Stimulated activated CD4-positive, alpha-beta T cell treated with anti-CD3 and anti-CD28 coated beads, TNF-alpha, amount 100 ng/mL, for 24 hours (primary cell): ENCODE measurements around the gene POU2F1.
"Not testable (repeated sequence)": the region's sequence is repeated elsewhere in the genome, so short reads cannot be mapped to it uniquely, and the experiment has no call there.

Experiments
- DNase-seq, 3 experiments: peaks; one replicate each; pipeline ENCODE4 v3.0.0-alpha.2; 2020; ENCODE audit warnings: low read depth in 3 of 3

POU2F1 gene

DNA sequence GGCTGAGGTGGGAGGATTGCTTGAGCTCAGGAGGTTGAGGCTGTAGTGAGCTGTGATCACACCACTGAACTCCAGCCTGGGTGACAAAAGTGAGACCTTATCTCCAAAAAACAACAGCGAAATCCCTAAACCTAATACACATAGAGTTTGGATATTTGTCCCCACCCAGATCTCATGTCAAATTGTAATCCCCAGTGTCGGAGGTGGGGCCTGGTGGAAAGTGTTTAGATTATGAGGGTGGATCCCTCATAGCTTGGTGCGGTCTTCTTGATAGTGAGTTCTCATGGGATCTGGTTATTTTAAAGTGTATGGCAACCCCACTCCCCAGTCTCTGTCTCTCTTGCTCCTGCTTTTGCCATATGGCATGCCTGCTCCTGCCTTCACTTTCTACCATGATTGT lies 94.0 kb downstream of the POU2F1 start:
- no peak for DNase-seq

DNA sequence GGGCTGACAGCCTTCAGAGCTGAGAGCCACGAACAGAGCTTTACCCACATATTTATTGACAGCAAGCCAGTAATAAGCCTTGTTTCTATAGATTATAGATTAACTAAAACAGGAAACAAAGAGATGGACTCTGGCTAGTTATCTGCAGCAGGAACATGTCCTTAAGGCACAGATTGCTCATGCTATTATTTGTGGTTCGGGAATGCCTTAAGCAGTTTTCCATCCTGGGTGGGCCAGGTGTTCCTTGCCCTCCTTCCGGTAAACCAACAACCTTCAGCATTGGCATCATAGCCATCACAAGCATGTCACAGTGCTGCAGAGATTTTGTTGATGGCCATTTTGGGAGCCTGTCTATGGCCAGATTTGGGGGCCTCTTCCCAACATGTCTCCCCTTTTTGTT lies 96.8 kb downstream of the POU2F1 start:
- no peak for DNase-seq

DNA sequence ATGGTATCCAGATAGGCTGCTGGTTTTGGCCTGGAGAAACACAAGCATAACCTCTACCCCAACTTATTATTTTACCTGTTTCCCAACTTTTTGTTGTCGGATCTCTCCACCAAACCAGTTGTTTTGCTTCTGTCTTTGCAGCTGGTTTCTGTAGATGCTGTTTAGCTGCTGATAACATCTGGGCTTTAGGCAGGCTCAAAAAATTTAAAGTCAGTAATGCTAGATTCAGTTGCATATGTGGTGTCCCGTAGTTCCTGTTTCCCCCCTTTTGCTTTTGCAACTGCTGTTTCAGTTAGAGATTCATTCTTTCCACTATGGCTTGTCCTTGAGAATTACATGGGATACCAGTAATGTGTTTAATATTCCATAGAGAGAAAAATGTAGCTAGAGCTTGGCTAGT lies 98.5 kb downstream of the POU2F1 start:
- DNase-seq: not testable (repeated sequence)

DNA sequence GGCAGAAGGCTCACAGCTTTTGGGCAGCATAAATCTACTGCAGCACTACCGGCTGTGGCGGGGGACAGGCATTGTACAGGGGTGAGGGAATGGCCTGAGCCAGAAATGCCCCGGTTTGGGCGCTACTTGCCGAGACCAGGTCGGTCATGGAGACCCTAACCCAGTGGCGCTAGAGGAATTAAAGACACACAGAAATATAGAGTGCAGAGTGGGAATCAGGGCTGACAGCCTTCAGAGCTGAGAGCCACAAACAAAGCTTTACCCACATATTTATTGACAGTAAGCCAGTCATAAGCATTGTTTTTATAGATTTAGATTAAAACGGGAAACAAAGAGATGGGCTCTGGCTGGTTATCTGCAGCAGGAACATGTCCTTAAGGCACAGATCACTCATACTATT lies 101.8 kb downstream of the POU2F1 start:
- no peak for DNase-seq

DNA sequence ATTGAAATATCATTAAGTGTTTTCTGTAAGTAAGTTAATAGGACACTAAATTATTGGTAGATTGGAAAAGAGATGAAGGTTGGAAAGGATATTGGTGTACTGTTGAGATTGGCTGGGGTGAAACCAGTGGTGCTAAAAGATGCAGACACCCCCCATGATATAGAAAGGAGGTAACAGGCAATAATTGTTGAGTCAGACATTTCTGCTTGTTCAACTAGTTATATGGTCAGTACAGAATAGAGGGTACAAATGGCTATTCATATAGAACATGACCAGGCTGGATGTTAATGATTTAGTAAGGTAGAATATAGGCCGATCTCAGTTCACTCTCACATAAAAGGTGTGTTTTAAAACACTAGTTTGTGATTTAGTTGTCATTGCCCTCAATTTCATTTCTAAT lies 104.5 kb downstream of the POU2F1 start:
- DNase-seq: no peak

DNA sequence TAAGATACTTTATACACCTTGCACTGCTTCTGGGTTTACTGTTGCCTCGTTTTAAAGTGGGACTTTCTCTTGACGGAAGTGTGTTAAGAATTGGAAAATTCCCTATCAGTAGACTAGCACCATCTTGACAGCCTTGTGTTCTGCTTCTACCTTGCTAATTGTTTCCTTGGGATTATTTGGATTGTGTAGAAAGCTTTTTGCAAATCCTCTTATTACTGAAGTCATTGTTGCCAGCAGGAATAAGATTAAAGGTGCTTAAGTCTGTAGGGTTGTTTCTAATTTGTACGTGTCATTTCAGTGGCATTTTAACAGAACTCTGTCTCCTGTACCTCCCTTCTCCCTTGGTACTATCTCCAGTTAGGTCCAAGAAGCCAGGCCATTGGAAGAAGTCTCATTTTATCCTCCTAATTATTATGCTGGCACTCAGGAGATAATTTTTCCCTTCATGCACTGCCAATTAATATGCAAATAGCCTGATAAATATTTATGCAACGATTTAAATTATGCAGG lies 107.7 kb downstream of the POU2F1 start:
- DNase-seq: no peak

DNA sequence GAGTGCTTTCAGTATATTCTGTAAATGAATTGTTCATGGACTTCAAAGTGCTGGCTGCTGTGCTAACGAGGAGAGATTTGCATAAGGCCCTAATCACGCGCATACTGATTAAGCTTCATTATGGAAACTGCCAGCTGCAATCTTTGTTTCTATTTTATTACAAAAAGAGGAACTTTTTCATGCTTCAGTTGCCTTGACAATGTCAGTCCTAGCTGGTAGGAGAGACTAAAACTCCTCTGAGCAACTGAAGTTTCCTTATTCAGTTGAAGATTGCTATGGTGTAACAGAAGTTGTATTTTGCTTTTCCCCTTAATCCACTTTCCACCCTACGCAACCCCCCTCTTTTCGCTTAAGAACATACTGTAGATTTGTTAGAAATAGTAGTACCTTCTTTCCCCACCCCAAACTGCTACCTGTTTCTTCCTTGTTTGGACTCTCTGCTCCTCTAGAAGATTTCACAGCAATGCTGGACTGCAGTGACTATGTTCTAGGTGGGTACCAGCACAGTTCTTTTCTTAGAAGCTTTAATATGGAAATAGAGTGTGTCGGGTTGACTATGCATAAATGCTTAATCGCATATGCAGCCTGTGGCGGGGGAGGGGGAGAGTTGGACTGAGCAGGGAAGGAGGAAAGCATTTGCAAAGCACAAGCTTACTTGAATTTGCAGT lies 108.3 kb downstream of the POU2F1 start:
- DNase-seq: no peak

DNA sequence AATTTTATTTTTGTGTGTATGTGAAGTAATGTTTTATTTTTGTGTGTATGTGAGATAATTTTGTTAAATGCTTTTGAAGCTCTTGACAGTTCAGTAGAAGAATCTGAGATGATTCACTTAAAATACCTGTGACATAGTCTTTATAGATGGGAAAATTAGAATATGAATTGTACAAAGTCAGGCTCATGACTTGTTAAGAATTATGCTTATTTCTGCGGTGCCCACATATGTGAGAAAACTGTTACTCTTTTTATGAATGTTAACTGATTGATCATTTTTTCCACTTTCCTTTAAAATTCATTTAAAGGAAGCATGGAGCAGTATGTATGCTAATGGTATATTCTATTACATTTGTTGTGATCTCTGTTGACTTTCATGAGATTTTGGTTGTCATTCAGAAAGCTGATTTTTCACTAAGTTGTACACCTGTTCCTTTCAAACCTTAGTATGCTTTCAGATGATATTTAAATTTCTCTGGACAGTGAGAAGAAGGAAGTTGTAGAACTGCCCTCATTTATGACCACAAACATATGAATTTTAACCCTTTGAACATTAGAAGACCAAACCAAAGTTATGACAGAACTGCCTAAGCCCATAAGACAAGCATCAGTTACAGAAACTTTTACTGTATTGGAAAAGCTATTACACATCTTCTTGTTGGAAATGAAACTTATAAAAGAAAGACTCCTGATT lies 110.1 kb downstream of the POU2F1 start:
- DNase-seq: no peak

DNA sequence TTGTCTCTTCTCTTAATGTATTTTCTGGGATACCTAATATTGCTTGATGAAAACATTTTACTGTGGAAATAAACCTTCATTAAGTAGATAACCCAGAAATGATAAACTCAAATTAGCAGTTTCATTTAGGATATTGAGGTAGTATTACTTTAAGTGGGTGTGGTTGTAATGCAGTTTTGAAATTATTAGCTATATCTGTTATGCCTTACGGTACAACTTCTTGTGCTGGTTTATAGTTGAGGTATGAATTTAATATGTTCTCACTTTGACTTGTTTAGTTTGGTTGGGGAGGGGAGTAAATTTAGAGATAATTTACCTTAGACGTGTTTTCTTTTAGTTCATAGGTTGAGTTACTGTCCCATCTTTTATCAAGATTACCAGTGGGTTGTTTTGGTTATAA lies 111.0 kb downstream of the POU2F1 start:
- no peak for DNase-seq

DNA sequence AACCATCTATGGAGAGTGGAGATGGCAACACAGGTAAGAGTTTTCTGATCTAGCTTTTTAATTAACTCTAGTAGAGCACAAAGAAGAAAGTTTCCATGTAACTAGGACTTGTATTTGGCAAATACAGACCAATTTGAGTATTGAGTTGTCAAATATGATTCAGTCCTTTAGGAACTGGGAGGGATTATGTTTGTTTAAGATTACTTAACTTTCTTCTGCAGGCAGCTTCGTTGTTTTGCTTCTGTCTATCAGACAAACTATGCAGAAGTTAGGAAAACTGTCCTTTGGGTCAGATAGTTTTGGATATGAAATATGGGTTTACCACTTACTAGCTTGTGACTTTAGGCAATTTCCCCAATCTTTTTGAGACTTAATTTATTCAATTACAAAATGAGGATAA lies 111.8 kb downstream of the POU2F1 start:
- DNase-seq: no peak

DNA sequence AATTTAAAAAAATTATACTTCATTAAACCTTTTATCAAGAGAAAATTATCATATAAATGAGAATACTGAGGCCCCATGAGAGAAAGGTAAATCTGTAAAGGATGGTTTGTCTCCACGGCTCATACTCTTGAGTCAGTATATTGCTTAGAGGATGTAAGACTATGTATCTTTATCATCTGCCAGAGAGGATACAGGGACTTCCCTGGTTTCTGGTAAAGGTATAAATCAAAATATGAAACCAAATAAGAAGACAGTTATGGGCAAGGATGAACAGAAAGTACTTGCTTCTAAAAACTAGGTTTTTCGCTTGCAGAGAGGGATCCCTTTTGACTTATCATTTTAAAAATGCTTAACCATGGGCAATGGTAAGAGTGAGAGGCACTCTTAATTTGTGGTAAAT lies 112.4 kb downstream of the POU2F1 start:
- no peak for DNase-seq

DNA sequence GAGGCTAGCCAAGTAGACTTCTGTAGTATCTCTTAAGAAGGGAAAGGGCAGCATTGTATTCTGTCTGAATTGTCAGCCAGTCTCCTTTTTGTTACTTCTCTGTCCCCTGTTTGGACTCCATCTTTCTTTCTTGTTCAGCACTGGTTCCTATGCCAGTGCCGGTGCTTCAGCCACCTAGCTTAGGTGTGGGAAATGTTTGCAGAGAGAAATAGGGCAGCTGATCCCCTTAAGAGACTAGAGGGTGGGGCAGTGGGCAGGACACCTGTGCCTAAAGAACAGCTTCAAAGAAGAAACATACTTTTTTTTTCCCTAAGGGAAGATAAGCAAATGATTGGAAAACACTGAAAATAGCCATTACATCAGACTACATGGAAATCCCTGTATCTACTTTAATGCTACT lies 113.0 kb downstream of the POU2F1 start:
- no peak for DNase-seq

DNA sequence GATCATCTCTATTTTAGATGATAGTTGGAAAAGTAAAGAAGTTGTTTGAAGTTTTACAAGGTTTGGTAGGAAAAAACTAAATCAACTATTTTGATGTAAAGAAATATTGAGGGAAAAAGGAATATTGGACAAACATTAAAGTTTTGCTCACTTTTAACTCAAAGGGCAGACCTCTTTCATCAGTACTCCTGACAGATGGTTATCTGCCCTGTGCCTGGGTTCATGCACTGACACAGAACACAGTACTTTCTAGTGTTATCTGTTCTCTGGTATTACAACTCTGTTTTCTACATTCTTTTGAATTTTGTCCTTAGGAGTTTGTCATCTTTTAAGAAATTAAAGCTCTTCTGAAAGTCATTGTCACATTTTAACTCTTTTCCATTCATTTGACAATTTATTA lies 118.7 kb downstream of the POU2F1 start:
- DNase-seq: no peak

DNA sequence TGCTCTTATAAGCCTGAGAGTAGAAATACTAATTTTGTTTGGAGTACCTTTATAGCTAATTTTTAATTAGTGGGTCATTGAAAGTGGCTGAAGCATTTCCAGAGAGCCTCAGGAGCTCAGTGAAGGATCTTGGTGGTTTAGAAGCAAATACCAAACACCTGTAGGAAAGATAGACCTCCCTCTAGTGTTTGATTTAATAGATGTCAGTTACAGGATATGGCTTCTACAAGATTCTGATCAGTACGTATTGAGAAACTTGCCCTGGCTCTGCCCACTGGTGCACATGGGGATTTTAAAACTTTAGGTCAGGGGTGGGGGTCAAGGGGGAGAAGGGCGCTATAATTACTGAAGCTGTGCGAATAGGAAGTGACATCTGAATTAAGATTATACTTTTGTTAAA lies 122.2 kb downstream of the POU2F1 start:
- no peak for DNase-seq

DNA sequence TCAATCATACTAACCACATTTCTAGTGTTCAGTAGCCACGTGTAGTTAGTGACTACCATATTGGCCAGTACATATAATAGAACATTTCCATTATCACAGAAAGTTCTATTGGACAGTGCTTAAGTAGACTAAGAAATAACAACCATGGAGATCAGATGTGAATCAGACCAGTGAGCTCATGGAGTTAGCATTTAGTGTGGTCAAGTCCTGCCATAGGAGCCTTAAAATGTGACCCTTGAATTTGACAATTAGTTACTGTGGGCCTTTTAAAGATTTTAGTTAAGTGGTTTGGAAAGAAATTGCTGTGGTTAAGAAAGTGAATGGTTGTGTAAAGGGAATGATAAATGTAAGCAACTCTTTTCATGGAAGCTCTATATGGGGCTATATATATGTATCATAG lies 123.4 kb downstream of the POU2F1 start:
- no peak for DNase-seq

DNA sequence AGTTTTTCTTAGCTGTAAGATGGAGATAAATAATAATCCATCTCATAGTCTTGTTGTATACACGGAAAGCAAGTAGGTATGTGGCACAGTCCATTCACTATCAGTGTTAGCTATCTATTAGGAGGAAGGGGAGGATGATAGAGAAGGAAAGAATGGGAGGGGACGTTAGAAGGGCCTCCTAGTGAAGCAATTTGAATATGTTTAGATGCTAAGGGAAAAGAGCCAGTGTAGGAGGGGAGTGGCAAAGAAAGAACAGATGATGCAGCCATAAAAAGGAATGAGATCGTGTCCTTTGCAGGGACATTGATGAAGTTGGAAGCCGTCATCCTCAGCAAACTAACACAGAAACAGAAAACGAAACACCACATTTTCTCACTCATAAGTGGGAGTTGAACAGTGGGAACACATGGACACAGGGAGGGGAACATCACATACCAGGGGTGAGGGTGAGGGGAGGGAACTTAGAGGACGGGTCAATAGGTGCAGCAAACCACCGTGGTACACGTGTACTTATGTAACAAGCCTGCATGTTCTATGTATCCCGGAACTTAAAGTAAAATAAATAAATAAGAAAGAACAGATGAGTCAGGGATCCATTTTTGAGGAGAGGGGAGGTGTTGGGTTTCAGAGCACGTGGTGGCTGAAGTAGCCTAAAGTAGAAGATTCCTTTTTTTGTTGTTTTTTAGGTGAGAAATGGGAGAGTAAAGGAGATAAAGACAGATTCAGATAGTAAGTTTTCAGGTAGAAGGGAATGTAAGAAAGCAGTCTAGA lies 124.1 kb downstream of the POU2F1 start:
- DNase-seq: no peak

DNA sequence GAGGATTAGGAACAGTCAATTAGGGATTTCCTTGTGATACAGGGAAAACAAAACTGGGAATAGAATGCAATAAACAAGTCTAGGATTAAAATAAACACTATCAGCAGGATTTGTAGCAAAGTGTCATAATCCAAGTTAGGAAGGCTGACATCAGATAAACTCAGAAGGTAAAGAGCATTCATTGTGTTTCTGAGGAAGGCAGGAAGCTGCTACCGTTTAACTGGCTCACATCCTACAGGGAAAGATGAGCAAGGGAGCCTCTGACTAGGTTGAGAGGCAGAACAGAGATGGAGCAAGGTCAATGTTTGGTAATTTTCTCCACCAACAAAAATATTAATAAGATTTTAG lies 124.7 kb downstream of the POU2F1 start:
- DNase-seq: no peak

DNA sequence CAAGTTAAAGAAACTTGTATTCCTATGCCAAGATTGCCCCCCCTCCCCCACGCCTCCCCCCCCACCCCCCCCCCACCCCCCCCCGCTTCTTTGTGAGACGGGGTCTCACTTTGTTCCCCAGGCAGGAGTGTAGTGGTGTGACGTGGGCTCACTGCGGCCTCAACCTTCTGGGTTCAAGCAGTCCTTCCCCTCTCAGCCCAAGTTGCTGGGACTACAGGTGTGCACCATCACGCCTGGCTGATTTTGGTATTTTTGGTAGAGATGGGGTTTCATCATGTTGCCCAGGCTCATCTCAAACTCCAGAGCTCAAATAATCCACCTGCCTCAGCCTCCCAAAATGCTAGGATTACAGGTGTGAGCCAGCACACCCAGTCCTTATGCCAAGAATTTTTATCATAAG lies 136.6 kb downstream of the POU2F1 start:
- DNase-seq: no peak

DNA sequence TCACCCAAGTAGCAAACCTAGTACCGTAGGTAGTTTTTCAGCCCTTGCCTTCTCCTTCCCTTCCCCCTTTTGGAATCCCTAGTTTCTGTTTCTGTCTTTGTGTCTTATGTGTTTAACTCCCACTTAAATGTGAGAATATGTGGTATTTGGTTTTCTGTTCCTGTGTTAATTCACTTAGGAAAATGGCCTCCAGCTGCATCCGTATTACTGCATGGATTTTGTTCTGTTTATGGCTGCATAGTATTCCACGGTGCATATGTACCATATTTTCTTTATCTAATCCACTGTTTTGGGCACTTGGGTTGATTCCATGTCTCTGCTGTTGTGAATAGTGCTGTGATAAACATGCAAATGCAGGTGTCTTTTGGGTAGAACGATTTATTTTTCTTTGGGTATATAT lies 138.6 kb downstream of the POU2F1 start:
- DNase-seq: no peak

DNA sequence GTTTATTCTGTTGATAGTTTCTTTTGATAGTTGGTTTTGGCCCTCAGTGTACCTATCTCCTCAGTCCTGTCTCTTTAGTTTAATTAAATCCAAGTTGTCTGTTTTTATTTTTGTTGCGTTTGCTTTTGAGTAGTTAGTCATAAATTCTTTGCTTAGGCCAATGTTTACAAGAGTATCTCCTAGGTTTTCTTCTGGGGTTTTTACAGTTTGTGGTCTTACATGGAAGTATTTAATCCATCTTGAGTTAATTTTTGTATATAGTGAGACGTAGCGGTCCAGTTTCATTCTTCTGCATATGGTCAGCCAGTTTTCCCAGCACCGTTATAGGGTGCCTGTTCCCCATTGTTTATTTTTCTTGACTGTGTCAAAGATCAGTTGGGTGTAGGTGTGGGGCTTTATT lies 139.4 kb downstream of the POU2F1 start:
- no peak for DNase-seq

DNA sequence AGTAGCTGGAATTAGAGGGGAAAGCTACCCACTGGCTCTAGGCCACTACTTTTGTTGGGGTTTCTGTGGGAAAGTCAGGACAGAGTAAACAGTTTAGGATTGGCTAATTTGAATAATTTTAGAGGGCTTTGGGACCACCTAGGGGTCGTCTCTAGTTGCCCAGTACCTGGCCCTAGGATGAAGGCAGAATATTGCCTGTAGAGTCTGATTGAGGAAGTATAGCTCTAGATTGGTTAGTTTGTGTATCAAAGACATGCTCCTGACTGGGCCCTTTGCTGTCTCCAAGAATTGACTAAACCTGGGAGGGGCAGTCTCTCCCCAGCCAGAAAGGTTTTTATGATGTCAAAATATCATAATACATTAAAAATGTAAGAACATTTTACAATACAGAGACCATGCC lies 142.0 kb downstream of the POU2F1 start:
- no peak for DNase-seq

DNA sequence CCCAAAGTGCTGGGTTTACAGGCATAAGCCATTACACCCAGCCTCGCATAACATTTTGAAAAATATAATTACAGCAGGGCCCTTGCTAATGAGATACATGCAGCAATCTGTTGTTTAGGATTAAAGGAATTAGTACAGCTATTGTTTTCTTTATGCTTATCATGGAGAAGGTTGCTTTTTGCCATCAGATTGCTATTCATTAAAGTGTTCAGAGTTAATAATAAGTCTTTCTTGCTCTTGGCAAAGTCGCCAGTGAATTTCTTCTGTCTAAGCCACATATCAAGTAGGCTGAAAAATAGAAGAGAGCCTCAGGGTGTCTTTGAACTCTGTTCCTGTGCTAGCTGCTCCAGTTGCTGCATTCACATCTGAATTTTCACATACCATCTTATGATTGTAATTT lies 144.1 kb downstream of the POU2F1 start:
- no peak for DNase-seq

DNA sequence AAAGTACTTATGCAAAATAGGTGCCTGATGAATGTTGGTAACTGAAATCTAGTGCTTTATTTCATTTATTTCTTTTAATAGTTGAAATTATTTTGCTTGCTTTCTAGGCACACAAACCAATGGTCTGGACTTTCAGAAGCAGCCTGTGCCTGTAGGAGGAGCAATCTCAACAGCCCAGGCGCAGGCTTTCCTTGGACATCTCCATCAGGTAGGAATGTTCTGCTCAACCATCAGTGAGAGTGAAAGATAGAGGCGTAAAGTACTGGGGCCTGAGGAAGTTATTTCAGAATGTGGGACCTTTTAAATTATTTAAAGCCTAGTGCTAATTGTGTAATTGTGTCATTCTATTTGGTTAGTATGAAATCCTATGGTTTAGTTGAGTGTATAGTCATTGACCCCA lies 144.7 kb downstream of the POU2F1 start:
- DNase-seq: no peak
